WTC11 (cell line): ENCODE measurements around the gene OBI1. TPM values are rescaled to one million over a fixed set of nuclear protein-coding genes. Genes with fewer than 3 reads are reported as not detected.

ENCODE experiments used
- ATAC-seq: fragments of 200-7000 bp; cut with Tn5 transposase; 2 replicates; pipeline ENCODE4 v1.10.0; 2021; ENCODE audit warnings: mild to moderate bottlenecking, moderate library complexity
- CTCF ChIA-PET: fragments of 300-600 bp; sonication (Branson Sonifier 250); formaldehyde crosslinking; loops from one replicate; lab custom pipeline; 2021; ENCODE audit warnings: antibody characterized with exemption; lab: Charles Lee
- POLR2A ChIA-PET: fragments of 350-600 bp; sonication (Branson Sonifier 250); formaldehyde crosslinking; loops from one replicate; lab custom pipeline; 2021; ENCODE audit warnings: antibody characterized with exemption; lab: Charles Lee
- DNase-seq: peaks from one replicate; pipeline ENCODE4 v3.0.0; 2021; ENCODE audit warnings: low spot score
- H3K27ac Mint-ChIP-seq: 2 replicates; pipeline ENCODE4 v1.8.0; 2021; ENCODE audit warnings: mixed read lengths
- H3K27me3 Mint-ChIP-seq: 2 replicates; pipeline ENCODE4 v1.8.0; 2021; ENCODE audit warnings: low read depth, mild to moderate bottlenecking, moderate library complexity, mixed read lengths
- H3K36me3 Mint-ChIP-seq: 2 replicates; pipeline ENCODE4 v1.8.0; 2021; ENCODE audit warnings: mixed read lengths
- H3K4me1 Mint-ChIP-seq: 2 replicates; pipeline ENCODE4 v1.8.0; 2022; ENCODE audit warnings: mixed read lengths
- H3K4me3 Mint-ChIP-seq: 2 replicates; pipeline ENCODE4 v1.8.0; 2021; ENCODE audit warnings: mild to moderate bottlenecking, moderate library complexity, mixed read lengths
- H3K9me3 Mint-ChIP-seq: 2 replicates; pipeline ENCODE4 v1.8.0; 2021; ENCODE audit warnings: mixed read lengths
- ARID4B ChIP-seq: sonication (generic); formaldehyde crosslinking; IDR thresholded peaks from 2 replicates; pipeline ENCODE4 v1.8.0; 2023; ENCODE audit warnings: missing genetic modification reagents, mild to moderate bottlenecking, borderline replicate concordance
- CBFB ChIP-seq: sonication (generic); formaldehyde crosslinking; IDR thresholded peaks from 2 replicates; pipeline ENCODE4 v1.8.1; 2022; ENCODE audit warnings: mild to moderate bottlenecking, low read depth, missing genetic modification reagents
- GRHL2 ChIP-seq: fragments of 250-450 bp; sonication (Bioruptor Pico); IDR thresholded peaks from 2 replicates; pipeline ENCODE4 v1.8.0; 2022; ENCODE audit warnings: mild to moderate bottlenecking, moderate library complexity; ENCODE audit not compliant: insufficient replicate concordance, severe bottlenecking
- NFATC4 ChIP-seq: fragments of 250-450 bp; sonication (Bioruptor Pico); IDR thresholded peaks from 2 replicates; pipeline ENCODE4 v1.9.0; 2021; ENCODE audit warnings: mild to moderate bottlenecking
- NFE2L1 ChIP-seq: sonication (generic); formaldehyde crosslinking; IDR thresholded peaks from 2 replicates; pipeline ENCODE4 v1.8.1; 2023; ENCODE audit warnings: missing genetic modification reagents
- NR3C1 ChIP-seq: sonication (generic); formaldehyde crosslinking; conservative IDR thresholded peaks from 2 replicates; pipeline ENCODE4 v1.8.1; 2023; ENCODE audit warnings: low read depth, mild to moderate bottlenecking, missing genetic modification reagents
- SMAD4 ChIP-seq: sonication (generic); formaldehyde crosslinking; IDR thresholded peaks from 2 replicates; pipeline ENCODE4 v1.8.0; 2022; ENCODE audit warnings: mild to moderate bottlenecking, missing genetic modification reagents
- TEAD4 ChIP-seq: sonication (generic); formaldehyde crosslinking; IDR thresholded peaks from 2 replicates; pipeline ENCODE4 v1.8.0; 2022; ENCODE audit warnings: mild to moderate bottlenecking, missing genetic modification reagents
- ZNF138 ChIP-seq: sonication (generic); formaldehyde crosslinking; conservative IDR thresholded peaks from 2 replicates; pipeline ENCODE4 v1.8.1; 2022; ENCODE audit warnings: mild to moderate bottlenecking, moderate library complexity, missing genetic modification reagents
- ZNF423 ChIP-seq: fragments of 250-450 bp; sonication (Bioruptor Pico); IDR thresholded peaks from 2 replicates; pipeline ENCODE4 v2.1.2; 2022; ENCODE audit warnings: mild to moderate bottlenecking, moderate library complexity
- ZNF425 ChIP-seq: fragments of 250-450 bp; sonication (Bioruptor Pico); conservative IDR thresholded peaks from 2 replicates; pipeline ENCODE4 v1.9.0; 2021; ENCODE audit warnings: mild to moderate bottlenecking
- ZNF512 ChIP-seq: sonication (generic); formaldehyde crosslinking; IDR thresholded peaks from 2 replicates; pipeline ENCODE4 v1.8.1; 2022; ENCODE audit warnings: missing genetic modification reagents, borderline replicate concordance
- total RNA-seq: library from RNA; stranded (reverse); gene quantifications from 3 replicates; pipeline ENCODE4 v1.2.3, GENCODE V29; 2021

Gene OBI1
- total RNA-seq, 1 experiment from 2014 or later: 13.4 TPM

GRCh38 chr13:78620936-78621470 is 38.0 kb downstream of the OBI1 start:
- Mint-ChIP-seq H3K27ac (no peak overlapping the region), H3K36me3 (peaks cover 13% of the 10 kb centered on the region), H3K4me1 (peaks cover 7% of the 10 kb centered on the region), H3K4me3 (no peak overlapping the region), H3K27me3 (no peaks in the 10 kb centered on the region), H3K9me3 (no peaks in the 10 kb centered on the region)
- ChIA-PET POLR2A (no interaction called here), CTCF (interaction anchor here (1.0 kb wide), 1 partner anchor 34 kb away, joined by 3 read pairs; no protein-coding TSS in a partner anchor)
- ATAC-seq: no peak
- TF ChIP-seq ZNF138 (CRISPR knock-in tag) (no peak), ARID4B (no peak), ZNF512 (CRISPR knock-in tag) (no peak)
- no peak for DNase-seq

GRCh38 chr13:78618411-78618810 is 40.5 kb downstream of the OBI1 start:
- Mint-ChIP-seq H3K4me1 (peaks cover 7% of the 10 kb centered on the region), H3K4me3 (no peak overlapping the region), H3K27ac (no peak overlapping the region), H3K36me3 (peaks cover 22% of the 10 kb centered on the region), H3K9me3 (no peaks in the 10 kb centered on the region), H3K27me3 (peaks cover 3% of the 10 kb centered on the region)
- ATAC-seq: no peak
- DNase-seq: no peak
- CTCF ChIA-PET: no interaction called here
- TF ChIP-seq NFE2L1 (CRISPR knock-in tag) (no peak), NFATC4 (CRISPR knock-in tag) (no peak), ARID4B (no peak), CBFB (CRISPR knock-in tag) (no peak), ZNF423 (CRISPR knock-in tag) (no peak), NR3C1 (CRISPR knock-in tag) (no peak), ZNF425 (CRISPR knock-in tag) (no peak), SMAD4 (no peak), TEAD4 (CRISPR knock-in tag) (no peak), GRHL2 (CRISPR knock-in tag) (no peak)
- POLR2A ChIA-PET: no interaction called here
